Hematopoietic multipotent progenitor cell treated with erythropoietin and hydrocortisone succinate and interleukin-3 and kit ligand, for 4 days (in vitro differentiated cells): Measurements from ENCODE around the gene TTC24.

ENCODE experiments used
- DNase-seq: peaks from one replicate; pipeline ENCODE4 v3.0.0-alpha.2; 2015

Gene TTC24

DNA sequence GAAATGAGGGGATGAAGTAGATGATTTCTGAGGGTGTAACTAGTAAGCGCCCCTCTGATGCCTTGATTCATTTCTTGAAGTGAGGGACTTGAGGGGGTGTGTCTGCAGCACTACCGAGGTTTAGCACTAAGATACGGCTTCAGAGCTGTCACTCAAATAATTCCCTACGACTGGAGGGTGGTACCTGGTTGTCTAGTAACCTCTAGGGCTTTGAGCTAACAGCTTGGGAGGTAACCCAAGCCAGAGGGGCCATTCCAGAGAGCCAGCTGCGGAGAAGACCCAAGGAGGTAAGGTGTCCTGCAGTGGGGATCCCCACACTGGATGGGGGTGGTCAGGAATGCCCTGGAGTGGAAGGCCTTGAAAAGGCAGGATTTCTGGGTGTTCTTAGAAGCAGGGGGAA is at the start of gene TTC24:
Gene TTC24, plus strand, starts transcription at position 252 of the 400 bp plus-strand sequence. CDS start 1,642 bp downstream, outside the sequence.
- DNase-seq: no peak

DNA sequence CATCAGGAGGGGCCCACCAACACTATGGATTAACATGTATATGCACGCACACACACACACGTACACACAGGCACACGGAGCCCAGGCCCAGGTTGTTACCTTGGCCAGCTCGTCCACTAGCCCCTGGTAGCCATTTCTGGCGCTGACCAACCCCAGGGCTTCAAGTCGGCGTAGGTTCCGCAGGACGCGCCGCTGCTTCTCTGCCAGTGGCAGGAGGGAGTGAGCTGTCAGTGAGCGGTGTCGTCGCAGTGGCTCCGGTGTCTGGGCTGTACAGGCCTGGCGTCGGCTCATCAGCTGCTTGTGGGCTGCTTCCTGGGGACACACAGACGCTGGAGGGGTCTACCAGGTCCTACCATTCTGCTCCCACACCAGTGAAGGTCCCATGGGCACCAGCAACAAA is 49.5 kb upstream of the TTC24 start:
- no peak for DNase-seq

DNA sequence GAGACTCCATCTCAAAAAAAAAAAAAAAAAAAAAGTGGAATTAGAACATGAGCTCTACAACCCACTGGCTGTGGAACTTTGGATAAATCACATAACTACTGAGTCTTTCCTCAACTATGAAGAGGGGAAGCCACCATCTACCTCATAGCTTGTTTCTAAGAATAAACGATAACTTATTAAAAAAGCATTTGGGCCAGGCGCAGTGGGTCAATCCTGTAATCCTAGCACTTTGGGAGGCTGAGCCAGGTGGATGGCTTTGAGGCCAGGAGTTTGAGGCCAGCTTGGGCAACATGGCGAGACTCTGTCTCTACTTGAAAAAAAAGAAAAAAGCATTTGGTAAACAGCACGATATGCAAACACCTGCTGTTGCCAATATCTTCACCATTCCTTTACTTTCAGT is 47.1 kb upstream of the TTC24 start:
- no peak for DNase-seq

DNA sequence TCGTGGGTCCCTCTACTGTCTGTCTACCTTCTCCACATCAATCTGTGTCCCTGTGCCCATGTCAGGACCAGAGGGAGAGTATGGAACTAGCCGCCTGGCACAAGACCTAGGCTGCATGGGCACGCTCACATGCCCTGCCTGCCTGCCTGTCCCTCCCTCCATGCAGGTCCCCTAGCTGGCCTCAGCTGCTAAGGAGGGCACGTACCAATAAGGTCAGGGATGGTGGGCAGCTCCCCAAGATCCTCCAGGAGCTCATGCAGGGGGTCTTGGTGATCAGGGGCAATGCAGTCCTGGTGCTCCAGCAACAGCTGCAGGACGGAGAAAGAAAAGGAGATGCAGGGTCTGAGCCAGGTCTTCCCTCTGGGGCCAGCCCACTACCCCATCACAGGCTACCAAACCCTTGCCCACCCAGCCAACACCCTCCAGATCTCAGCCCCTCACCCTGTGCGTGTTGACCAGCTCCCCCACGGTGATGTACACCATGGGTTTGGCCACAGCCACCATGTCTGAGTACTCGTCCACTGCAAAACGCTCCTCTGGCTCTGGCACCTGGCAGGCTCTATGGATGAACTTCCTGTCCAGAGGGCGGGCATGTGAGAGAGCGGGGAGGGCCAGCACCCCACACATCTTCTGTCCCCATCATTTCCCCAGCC is 45.8 kb upstream of the TTC24 start:
- no peak for DNase-seq

DNA sequence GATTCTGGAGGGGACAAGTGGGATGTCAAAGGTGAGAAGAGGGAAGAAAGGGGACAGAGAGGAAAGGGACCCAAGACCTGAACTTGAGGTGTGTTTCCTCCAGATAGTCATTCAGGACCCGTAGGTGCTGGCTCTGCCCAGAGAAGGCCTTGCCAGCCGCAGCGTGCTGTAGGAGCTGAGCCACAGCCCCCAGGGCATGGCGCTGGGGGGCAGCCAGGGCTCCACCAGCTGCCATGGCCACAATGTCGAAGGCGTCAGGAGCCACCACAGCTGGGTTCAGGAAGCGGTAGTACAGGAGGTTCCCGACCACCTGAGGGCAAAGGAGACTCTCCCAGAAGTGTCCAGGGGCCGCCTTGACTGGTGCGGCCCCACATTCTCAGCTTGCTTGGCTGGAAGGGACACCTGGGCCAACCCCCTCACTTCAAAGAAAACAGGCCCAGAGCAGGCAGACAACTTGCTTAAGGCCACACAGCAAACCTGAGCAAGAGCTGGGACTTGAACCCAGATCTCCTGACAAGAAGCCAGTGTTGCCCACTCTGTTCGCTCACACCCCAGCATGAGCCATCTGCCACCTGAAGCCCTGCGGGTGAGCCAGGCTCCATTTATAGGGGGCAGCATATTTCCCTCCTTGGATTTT is 45.0 kb upstream of the TTC24 start:
- DNase-seq: no peak

DNA sequence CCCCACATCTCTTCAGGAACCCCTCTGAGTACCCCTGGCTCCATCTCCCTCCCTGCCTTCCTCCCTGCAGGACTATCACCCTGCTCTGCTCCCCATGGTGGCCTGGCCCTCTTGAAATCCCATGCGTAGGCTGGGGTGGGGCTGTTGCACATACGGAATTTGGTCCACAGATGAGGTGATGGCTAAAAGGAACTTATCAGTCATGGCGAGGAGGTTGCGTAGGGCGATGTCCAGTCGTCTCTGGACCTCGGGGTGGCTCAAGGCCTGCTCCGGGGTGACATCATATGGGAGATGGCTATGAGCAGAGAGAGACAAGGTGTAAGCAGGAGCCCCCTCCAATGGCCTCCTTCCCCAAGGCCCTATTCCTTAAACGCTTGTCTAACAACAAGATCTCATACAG is 42.5 kb upstream of the TTC24 start:
- no peak for DNase-seq

DNA sequence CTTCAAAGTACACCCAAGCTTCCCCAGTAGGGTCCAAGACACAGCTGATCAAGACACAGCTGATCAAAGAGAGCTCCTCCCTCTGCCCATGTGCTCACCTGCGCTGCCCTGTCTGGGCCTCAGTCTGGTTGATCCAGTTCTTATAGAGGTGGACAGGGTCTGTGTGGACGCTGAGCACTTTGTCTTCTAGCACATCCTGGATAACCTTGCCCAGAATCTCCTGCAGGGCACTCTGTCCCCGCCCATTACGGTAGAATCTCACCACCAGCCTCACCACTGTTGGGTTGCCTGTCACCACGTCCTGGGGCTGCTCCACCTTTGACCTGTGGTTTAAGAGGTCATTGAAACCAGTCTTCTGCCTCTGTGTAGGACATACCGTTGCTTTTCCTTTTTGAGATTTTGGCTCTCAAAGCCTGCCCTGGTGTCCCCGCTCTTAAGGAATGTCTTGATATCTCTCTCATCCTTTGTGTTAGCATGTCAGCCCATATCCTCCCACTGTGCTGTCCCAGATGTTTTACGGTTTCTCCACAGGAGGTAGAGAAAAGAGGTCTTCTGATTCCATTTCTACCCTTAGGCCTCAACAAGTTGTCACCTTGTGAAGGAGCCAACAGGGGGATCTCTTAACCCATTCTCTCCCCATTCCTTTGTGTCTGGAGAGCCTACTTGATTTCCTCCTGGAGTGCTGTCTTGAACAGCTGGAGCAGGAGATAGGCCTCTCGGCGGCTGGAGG is 40.6 kb upstream of the TTC24 start:
- no peak for DNase-seq

DNA sequence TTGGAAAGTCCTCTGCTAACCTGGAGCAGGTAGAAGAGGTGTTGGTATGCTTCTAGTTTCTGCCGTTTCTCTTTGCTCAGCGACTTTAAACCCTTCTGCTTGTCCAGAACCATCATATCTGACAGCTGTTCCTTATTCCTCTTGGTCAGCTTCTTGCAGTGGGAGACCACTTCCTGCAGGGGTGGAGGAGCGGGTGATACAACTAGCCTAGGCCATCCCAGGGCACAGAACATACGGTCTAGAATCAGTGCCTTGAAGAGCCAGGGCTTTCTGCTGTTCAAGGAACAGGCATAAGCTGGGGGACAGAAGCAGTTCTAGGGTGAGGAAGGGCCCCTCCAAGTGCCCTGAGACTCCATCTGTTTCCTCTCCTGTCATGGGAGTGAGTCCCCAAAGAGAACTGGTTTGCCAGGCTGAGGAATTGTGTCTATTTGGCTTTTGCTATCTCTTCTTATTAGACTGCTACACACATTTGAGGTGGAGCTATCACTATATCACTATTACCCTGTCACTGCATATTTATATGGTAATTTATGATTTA is 39.6 kb upstream of the TTC24 start:
- peak; percentile 35 for DNase-seq

DNA sequence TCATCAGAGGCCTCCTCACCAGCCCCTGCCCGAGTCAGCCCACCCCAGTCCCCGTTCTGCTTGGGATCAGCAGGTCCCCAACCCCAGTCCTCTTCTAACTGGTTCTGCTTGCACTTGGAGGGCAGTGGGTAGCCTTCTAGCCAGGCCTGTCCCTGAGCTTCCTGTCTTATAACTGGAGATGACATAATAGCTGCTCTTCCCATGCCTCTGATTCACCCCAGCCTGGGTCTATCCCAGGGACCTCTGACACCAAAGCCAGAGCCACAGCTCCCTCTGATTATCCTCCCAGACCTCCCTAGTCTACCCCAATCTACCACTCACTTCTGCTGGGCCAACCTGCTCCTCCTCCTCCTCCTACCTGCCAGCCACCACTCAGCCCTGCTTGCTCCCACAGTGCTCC is 38.6 kb upstream of the TTC24 start:
- no peak for DNase-seq

DNA sequence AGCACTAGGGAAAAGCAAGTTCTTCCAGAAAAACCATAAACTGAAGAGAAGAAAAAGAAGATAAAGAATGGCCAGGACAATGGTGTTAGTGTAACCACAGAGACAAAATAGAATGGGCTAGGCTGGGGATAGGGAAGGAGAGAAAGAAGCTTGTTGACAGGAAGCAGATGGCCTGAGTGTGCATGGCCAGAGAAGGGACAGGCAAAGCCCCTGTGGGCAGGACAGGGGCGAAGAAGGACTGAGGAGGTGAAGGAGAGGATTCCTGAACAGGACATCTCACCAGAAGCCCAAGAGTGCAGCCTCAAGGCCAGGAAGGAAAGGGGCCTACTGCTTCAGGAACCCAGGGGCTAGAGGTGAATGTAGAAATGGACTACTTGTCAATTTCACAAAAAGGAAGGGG is 36.5 kb upstream of the TTC24 start:
- DNase-seq: no peak

DNA sequence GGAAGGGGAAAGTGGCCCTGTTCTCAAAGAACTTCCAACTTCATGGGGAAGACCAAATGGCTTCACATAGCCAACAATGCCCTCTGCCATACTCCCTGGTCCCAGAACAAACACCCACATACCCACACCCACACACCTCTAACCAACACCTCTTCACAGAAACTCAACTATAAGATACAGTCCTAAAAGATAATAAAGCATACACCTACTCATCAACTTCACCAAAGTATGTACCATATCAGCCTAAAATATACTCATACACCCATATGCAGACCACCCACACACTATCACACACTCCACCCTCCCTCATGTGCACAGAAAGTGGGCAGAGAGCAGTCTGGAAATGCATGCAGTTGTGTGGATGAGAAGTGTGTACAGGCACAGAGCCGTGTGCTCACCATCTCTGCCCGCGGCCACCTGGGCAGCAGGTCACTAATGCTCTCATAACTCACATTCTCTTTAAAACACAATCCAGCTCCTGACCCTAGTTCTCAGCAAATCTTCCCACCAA is 34.9 kb upstream of the TTC24 start:
- DNase-seq: no peak

DNA sequence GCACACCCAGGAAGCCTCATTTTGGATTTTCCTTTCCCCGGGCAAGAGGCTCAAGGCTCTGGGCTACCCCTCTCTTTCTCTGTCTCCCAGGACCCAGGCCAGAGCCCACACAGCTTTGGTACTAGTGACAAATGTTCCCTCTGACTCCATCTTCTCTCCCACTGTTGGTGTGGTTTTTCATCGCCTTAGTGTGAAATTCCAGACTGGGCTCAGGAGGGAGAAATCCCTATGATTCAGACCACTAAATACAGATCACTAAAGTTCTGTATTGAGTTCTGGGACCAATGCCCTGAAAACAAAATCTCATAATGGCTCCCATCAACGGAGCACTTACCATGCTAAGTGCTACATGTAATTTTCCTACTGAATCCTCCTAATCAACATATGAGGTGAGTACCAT is 33.3 kb upstream of the TTC24 start:
- no peak for DNase-seq

DNA sequence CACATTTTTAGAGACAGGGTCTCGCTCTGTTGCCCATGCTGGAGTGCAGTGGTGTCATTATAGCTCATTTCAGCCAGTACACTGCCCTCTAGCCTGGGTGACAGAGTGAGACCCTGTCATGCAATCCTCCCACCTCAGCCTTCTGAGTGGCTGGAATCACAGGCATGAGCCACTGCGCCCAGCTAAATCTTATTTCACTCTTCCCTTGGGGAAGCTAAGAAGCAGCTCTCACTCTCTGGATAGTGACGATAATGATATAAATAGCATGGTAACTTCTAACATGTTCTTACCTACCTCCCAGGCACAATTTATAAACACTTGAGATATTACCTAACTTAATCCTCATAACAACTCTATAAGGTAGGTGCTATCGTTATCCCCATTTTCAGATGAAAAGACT is 32.1 kb upstream of the TTC24 start:
- DNase-seq: no peak

DNA sequence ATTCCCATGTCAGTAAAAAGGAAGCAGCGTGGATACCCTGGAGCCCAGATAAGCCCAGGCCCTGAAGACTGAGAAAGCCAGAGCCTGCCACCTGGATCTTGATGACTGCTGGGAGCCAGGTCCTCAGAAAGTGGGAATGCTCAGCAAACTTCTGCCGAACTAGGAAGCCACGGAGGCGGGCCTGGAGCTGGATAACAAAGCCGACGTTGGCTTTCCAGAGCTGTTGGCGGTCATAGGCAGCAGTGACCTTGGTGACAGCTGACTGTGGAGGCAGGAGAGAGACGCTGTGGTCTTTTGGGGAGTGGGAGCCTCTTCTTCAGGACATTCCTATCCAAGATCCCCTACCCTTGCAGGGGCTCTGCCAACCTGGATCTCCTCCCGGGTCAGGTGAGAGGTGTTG is 31.5 kb upstream of the TTC24 start:
- no peak for DNase-seq

DNA sequence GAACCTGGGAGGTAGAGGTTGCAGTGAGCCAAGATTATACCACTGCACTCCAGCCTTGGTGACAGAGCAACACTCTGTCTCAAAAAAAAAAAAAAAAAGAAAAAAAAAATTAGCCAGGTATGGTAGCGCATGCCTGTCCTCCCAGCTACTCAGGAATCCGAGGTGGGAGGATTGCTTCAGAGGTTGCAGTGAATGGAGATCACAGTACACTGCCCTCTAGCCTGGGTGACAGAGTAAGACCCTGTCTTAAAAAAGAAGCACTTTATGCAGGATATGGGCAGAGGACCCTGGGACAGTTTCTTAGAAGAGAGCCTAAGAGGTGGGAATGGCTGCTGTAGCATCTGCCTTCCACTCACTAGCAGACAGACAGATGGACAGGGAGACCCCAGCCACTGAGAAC is 30.1 kb upstream of the TTC24 start:
- DNase-seq: peak; percentile 14

DNA sequence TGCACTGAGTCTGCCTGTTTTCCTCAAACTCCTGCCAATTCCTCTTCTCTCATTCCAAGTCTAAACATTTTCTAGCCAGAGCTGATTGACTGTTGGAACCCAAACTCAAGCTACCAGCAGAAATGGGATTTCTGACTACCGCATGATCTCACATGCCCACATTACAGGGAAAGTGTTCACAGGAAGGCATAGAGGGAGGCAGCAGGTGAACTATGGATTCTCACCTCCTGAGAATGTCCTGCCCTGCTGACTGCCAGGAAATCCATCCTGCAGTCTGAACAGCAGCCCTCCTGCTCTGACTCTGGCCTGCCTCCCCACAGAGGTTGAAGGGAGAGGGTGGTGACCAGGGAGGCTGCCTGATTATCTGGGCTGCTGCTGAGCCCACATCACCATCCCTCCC is 29.7 kb upstream of the TTC24 start:
- DNase-seq: no peak

DNA sequence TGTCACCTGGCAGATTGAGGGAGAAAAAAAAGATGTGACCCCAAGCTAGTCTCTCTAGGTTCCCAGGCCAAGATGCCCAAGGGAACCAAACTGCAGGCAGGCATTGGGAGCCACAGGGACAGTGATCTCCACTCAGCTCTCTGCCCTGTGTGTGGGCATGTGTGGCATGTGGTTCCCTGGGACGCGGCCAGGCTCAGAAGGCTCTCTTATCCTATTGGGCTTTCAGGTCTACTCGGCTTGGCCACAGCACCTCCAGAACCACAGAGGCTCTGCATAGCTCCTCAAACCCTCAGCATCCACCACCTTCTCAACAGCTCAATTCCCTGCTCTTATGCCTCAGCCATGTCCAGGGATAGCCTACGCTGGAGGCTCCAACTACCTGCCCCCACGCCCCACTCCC is 29.2 kb upstream of the TTC24 start:
- DNase-seq: no peak

DNA sequence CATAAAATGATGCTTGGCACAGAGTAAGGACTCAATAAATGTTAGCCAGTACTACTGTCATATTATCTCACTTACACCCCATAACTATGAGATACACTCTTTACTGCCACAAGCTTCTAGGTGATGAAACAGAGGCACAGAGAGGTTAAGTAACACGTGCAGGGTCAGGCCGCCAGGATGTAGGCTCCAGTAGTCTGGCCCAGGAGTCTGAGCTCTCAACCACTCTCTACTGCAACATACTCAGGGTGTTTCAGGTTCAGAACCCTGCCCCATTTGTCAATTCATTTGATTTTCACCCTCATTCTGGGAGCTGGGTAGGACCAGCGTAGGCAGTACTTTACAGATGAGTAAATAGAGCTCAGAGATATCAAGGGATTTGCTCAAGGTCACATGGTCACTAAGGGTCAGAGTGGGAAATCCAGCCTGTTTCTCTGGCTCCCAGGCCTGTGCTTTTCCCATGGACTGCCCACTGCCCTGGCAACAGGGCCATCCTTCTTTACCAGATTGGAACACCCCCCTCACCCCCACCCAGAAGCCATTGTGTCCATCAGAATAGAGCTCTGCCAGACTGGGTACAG is 28.4 kb upstream of the TTC24 start:
- no peak for DNase-seq

DNA sequence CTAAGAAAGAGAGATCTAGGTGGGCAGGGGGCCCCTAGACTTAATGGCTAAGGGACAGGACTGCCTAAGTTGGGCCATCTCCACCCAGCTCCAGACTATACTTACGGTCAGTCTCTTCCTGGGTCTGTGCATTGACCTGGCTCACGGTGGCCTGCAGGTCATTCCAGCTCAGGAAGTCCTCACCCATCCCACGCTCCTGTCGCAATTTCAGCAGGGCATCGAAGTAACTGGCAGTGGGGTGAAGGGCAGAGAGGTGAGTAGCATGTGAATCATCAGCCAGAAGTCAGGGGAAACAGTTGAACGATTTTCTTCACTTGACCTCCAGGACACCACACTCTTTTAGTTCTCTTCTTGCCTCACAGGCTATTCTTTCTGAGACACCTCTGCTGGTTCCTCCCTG is 27.7 kb upstream of the TTC24 start:
- no peak for DNase-seq

DNA sequence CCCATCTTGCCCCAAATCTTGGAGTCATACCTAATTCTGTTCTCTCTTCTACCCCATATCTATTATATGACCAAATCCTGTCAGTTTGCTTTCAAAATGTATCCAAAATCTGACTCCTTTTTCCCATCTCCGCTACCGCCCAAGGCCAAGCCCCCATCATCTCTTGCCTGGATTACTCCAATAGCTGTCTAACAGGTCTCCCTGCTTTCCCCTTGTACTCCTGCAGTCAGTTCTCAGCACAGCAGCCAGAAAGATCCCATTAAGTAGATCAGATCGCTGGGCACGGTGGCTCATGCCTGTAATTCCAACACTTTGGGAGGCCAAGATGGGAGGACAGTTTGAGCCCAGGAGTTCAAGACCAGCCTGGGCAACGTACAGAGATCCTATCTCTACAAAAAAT is 27.0 kb upstream of the TTC24 start:
- DNase-seq: no peak

DNA sequence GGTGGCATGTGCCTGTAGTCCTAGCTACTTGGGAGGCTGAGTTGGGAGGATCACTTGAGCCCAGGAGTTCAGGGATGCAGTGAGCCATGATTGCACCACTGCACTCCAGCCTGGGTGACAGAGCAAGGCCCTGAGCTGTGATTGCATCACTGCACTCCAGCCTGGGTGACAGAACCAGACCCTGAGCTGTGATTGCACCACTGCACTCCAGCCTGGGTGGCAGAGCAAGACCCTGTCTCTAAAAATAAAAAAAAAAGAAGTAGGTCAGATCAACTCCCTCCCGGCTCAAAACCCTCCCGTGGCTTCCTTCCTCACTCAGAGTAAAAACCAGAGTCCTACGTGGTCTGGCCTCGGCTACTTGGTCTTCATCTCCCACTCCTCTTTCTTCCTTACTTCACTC is 26.6 kb upstream of the TTC24 start:
- peak; percentile 45 for DNase-seq

DNA sequence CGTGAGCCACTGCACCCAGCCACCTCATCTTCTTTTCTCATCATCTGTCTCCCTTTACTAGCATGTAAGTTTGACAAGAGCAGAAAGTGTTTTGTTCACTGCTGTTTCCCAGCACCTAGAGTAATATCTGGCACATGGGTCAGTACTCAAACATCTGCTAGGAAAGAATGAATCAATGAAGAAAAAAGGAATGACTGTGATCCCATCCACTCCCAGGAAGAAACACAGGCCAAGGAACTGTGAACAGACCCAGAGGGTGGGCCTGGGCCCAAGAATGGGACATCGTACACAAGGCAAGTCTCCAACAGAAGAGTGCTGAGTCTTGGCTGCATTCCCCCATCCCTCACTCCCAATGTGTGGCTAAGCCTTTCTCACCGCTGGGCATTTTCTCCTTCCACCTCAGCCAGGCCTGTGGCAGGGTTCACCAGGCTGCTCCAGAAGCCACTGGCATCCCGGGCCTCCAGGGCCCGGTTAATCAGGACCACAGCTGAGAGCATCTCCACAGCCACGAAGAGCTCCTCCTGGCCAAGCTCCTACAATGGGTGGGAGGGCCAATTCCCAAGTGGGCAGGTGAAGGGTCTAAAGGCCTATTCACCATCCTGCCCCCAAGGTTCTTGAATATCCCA is 25.6 kb upstream of the TTC24 start:
- DNase-seq: no peak

DNA sequence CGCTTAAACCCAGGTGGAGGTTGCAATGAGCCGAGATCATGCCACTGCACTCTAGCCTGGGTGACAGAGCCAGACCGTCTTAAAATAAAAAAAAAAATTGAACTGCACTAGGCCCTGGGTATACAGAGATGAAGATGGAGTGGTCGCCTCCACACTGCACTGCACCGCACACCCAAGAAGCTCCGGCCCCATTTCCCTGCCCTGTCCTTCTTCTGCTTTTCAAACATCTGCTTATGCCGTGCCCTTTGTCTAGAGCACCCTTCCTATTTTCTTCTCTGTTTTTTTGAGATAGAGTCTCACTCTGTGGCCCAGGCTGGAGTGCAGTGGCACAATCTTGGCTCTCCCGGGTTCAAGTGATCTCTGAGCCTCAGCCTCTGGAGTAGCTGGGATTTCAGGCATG is 24.6 kb upstream of the TTC24 start:
- no peak for DNase-seq
